NCI-H345 (cell line): Measurements from ENCODE around the gene ROCK2.
"Not testable (repeated sequence)": the region's sequence is repeated elsewhere in the genome, so short reads cannot be mapped to it uniquely, and the experiment has no call there.

Experiments used
- DNase-seq: peaks from one replicate; lab custom pipeline; 2025; lab: John Stamatoyannopoulos, UW

ROCK2 gene

DNA sequence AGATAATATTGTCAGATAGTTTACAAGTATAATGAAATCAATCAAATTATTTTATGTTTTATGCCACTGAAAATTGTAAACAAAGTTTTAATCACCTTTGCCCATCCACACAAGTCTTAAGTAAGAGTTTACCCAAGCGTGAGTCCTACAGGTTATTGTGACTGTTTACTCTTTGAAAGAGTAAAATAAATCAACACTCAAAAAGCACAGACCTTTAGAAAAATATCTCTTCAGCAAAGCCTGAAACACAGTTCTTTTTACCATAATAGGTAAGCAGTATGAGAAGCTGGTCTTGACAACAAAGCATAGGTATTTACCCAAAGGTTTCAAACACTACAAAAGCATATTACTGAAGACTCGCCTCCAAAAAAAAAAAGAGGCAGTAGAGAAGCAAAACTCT is 3.7 kb downstream of the ROCK2 start:
- no peak for DNase-seq

DNA sequence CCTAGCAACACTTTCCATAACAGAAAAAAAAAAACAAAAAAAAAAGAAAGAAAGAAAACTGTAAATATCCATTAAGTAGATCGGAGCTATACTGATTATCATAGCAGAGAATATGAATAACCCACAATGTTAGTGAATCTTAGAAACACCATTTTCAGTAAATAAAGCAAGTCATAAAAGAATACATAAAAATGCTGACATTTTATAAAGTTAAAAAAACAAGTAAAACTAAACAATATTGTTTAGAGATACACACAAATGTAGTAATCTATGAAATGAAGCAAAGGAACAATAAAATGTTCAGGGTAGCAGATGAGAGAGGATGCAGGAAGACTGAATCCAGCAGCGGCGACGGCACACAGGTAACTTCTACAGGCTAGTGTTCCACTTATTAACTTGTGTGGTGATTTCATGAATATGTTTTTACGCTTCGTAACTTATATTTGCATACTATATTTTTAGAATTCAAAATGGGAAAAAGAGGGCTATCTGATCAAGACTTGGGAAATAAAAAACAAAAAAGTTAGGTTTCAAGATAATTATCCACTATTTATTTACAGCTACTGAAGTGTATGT is 4.8 kb downstream of the ROCK2 start:
- no peak for DNase-seq

DNA sequence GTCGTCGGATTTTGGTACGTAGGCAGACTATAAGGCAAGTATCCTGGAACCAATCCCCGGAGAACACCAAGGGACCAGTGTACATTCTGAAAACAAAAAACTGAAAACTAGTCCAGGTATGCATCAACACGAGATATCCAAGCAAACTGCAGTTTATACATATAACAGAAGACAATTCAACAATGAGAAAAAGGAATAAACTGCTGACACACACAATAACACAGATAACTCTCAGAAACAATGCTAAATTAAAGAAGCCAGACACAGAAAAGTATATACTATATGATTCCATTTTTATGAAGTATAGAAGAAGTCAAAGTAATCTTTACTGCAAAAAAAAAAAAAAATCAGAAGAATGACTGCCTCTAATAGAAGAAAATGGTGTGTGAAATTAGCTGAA is 5.9 kb downstream of the ROCK2 start:
- DNase-seq, result no peak

DNA sequence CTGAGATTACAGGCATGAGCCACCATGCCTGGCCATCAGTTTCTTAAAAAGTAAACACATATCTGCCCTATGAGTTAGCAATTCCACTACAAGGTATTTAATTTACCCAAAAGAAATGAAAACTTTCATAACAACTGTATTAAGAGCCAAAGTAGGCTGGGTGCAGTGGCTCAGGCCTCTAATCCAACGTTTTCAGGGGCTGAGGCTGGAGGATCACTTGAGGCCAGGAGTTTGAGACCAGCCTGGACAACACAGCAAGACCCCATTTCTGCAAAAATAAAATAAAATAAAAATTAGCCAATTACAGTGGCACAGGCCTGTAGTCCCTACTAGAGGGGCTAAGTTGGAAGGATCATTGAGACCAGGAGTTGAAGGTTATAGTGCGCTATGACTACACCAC is 6.5 kb downstream of the ROCK2 start:
- DNase-seq, result no peak

DNA sequence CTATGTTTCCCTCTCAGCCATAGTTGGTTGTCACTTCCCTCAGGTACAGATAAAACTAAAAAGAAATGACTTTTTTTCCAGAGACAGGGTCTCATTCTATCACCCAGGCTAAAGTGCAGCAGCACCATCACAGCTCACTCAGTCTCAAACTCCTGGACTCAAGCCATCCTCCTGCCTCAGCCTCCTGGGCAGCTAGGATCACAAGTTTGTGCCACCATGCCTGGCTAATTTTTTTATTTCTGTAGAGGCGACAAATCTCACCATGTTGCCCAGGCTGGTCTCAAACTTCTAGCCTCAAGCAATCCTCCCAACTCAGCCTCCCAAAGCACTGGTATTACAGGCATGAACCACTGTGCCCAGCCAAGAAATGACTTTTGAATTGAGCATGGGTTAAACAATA is 8.2 kb downstream of the ROCK2 start:
- no peak for DNase-seq

DNA sequence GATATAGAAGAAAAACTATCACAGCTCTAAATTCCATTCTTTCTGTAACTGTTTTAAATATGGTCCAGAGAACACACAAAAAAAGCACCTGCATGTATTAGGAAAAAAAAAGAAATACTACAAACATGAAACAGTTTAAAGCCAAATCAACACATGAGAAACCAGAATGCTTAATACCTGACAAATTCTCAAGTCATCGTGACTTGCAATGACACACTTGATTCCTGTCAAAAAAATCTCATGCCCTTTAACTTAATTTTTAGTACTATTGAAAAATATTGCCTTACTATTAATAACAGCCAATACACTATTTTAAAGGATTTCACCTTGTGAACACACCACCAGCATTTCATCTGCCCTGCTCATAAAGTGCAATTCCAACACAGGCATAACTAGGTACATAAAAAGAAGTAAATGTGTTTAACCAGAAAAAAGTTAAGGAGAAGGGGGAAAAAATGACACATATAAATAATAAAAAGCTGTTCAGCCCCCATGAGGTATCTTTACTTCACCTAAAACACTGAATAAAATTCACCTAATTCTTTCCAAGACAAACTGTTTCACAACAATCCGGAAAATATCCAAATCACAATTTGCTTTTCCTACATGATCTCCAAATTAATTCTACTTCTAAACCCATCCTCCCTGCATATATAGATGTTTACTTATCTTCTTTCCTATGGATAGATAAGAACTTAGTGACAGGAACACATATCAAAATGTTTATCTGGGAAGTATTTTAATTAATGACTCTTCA is 10.8 kb downstream of the ROCK2 start:
- no peak for DNase-seq

DNA sequence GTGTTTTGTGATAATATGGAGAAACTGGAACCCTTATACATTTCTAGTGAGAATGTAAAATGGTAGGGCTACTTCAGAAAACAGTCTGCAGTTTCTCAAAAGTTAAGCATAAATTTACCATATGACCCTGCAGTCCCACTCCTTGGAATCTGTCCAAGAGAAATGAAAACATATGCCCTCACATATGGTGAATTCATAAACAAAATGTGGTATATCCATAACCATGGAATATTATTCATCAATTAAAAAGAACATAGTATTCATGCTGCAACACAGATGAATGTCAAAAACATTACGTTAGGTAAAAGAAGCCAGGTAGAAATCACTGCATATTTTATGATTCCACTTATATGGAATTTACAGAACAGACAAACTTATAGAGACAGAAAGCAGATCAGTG is 11.8 kb downstream of the ROCK2 start:
- no peak for DNase-seq

DNA sequence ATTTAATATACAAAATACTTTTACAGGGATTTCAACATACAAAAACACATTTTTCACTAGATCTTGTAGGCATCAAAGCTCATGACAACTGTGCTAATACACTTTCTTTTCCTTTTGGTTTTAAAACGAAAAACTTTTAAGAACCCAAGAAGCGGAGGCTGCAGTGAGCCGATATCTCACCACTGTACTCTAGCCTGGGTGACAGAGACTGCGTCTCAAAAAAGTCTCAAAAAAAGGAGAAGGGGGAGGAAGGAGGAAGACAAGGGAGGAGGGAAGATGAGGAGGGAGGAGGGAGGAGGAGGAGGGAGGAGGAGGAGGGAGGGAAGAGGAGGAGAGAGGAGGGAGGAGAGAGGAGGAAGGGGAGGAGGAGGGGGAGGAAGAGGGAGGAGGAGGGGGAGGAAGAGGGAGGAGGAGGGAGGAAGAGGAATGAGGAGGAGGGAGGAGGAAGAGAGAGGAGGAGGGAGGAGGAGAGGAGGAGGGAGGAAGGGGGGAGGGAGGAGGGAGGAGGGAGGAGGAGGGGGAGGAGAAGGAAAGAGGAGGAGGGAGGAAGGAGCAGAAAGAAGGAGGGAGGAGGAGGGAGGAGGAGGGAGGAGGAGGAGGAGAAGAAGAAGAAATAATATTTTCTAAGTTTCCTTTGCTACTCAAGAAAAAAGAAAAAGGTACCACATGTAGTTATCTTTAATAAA is 13.8 kb downstream of the ROCK2 start:
- no peak for DNase-seq

DNA sequence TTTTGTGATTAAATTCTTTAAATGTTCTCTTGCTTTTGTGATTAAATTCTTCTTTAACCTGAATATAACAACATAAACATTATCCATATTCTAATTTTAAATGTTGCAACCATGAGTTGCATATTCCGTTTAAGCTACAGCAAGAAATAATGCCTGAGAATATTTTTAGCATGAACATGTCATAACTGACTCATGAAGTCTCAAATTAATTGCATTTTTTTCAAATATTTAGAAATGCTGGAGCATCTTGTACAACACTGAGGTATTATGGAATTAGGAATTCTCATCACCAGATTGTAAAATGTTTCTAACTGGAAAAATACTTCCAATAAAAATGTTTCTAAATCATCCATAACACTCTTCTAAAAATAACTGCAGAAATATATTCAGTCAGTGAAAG is 14.7 kb downstream of the ROCK2 start:
- DNase-seq, result no peak

DNA sequence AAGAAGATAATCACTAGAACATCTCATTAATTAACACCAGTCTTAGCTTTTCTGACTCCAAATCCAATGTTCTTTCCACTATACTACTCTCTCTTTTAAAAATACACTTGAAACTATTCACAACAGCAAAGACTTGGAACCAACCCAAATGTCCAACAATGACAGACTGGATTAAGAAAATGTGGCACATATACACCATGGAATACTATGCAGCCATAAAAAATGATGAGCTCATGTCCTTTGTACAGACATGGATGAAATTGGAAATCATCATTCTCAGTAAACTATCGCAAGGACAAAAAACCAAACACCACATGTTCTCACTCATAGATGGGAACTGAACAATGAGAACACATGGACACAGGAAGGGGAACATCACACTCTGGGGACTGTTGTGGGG is 15.9 kb downstream of the ROCK2 start:
- not testable (repeated sequence) for DNase-seq

DNA sequence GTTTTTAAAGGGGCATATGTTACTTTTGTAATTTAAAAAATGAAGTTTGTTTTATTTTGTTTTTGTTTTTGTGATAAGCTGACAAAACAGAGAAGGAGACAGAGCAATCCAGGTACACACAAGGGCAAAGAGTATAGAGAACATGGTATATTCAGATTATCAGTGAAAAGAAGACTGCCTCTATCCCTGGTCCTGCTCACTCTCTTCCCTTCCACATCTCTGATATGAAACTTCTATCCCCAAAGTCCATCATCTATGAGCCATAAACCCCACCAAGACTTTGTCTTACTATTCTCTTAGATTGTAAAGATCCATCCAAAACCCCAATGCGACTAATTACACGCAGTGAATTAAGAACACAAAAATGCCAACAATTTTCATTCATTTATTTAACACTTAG is 16.6 kb downstream of the ROCK2 start:
- no peak for DNase-seq

DNA sequence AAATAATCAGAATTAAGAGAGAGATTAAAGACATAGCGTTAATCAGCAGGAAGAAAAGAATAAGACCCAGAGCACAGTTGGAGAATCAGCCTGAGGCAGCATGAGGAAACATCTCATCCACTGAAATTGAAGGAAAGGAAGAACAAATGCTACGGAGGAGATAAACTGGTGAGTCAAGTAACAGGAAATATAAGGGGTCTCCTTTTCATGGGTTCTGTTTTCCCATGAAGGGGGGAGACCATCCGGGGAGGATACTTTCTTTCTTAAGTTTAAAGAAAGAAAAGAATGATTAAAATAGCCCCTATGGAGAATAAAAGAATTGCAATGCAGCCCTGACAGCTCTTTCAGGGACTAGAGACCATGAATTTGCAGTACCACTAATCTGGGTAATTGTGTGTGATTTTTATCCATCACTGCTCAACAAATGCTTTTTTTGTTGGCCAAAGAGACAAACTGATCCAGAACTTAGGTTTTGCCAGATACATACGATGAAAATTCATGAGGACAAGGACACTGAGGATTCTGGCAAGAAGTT is 17.7 kb downstream of the ROCK2 start:
- DNase-seq, result no peak

DNA sequence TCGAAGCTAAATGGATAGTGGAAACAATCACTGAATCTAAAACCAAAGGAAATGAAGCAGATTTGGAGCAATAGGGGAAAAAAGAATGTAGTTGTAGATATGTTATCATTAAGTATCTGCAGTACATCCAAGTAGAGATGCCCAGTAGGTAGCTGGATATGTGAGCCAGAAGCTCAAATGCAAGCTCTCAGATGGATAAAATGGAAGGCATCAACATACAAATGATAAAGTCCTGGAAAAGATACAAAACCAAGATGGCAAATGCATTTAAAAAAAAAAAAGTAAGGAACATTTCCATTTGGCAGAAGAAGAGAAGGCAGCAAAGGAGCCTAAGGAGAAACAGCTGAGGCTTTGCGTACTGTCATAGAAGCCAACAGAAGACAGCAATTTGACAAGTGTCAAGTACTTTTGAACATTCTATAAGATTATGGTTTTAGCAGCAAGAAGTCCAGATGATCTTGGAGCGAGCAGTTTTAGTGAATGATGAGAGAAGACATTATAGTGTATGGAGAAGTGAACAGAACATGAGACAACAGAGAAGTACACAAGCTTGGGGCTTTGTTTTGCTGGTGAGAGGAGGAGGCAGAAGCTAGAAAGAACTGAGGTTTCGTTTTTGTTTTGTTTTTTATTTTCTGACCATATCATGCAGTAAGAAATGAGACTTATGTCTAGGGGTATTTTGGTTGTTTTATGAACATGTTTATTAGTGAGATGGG is 18.3 kb downstream of the ROCK2 start:
- no peak for DNase-seq

DNA sequence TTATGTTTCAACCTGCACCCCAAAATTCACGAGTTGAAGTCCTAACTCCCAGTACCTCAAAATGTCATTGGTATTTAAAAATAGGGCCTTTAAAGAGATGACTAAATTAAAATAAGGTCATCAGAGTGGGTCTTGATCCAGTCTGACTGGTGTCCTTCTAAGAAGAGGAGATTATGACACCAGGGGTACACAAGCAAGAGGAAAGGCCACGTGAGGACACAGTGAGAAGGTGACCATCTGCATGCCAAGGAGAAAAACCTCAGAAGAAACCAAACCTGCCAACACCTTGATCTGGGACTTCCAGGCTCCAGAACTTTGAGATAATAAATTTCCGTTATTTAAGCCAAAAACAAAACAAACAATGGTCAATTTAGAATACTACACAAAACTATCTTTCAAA is 22.6 kb downstream of the ROCK2 start:
- no peak for DNase-seq

DNA sequence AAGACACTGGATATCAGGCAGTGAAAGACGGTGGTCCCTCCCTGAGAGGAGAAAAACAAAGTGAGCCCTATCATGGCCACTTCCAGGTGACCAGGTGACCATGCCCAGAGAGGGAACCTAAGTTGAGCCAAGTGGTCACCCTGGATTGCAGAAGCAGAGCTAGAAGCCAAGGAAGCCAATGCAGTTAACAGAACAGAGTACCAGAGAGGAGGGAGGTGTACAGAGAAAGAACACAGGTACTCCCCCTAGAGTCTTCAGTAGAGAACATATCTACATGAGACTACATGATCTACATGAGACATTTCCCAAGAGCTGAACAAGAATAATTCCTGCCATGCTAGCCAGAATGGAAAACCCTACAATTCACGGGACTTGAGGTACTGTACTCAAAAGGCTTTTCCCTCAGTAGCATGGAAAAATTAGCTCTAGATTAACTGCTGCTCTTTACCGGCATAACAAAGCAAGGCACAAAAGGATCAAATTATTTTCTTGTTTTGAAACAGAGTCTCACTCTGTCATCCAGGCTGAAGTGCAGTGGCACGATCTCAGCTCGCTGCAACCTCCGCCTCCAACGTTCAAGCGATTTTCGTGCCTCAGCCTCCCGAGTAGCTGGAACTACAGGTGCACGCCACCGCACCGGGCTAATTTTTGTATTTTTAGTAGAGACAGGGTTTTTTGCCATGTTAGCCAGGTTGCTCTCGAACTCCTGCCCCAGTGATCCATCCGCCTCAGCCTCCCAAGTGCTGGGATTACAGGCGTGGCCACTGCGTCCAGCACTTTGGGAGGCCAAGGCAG is 23.5 kb downstream of the ROCK2 start:
- no peak for DNase-seq

DNA sequence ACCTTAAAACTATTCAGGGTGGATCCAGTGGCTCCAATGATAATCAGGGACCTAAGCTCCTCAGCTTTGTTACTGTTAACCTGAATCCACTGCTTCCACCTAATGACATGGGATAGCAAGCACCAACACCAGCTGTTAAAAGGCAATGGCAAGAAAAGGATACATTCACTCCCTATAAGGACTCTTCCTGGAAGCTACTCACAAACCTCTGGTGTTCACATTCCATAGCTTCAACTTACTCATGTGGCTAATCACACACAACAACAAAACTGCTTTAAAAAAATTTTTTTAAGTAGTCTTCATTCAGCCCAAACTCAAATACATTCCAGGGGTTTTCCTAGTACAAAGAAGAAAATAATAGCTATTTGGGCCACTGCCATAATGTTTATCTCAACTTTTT is 24.5 kb downstream of the ROCK2 start:
- DNase-seq, result no peak

DNA sequence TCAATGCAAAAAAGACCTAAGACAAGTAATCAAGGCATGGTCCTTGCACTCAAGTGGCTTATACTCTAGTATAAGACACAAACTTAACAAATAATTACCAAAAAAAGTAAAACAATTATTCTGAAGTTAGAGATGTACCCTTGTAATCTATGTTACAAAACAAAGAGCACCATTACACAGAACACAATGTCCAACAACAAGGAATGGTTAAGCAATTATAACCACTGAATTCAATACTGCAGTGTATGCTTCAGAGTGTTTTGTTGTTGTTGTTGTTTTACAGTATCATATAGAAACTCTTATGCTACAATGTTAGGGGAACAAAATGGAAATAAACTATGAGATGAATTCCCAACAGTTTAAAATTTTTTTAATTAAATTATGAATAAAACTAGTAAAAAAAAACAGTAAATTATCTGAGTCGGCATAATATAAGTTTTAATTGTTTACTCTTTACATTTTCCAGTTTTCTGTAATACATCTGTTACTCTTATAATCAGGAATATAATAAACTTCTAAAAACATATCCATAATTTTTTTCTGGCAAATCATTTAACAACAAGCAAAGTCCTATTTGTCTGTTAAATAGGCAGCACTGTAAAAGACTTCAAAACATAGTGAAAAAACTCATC is 29.2 kb downstream of the ROCK2 start:
- no peak for DNase-seq

DNA sequence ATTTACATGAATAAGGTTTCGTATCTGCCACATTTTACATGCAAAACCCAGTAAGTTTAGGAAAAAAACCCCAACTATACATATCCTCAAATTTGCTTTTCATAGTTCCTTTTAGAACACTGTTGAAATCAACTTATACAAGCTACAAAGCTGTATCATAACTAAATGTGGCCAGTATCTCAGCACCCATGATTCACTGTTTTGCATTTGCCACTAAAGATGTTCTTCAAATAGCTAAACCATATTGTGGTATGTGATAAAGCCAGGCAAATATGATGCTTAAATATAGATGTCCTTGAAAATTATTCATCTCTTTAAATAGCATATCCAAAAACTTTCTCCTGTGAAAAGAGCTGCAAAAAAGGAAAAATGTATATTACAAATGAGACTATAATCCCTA is 29.9 kb downstream of the ROCK2 start:
- DNase-seq, result no peak

DNA sequence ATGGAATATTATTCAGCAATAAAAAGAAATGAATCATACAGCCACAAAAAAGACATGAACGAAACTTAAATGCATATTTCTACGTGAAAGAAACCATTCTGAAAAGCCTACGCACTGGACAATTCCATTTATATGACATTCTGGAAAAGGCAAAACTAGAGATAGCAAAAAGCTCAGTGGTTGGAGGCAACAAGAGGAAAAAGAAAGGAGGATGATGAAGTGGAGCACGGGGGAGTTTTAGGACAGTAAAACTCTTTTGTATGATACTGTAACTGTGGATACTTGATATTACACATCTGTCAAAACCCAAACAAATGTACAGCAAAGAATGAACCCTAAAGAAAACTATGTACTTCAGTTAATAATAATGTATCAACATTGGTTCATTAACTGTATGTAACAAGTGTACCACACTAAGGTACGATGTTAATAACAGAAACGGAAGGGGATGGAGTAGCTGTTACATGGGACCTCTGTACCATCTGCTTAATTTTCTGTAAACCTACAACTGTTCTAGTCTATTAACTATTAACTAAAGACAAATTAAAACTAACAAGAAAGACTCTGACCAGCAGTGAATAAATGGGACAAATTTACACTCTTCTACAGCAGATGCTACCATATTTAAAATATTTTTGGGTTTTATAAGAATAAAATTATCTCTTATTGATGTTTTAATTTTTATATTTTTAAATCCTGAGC is 31.5 kb downstream of the ROCK2 start:
- no peak for DNase-seq

DNA sequence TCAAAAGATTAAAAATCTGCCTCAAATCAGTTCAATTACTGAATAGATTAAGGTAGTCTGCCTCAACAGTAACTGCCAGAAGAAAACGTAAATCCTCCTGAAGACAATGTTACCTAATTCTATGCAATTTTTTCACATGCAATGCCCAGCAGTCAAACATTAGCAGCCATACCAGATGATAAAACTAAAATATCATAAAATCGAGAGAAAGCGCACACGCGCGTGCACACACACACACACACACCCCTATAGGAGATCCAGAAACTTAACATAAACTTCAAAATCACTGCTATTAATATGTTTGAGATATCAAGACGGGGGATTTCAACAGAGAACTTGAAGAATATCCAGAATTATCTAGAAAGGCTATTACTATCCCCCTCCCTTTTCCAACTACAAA is 32.9 kb downstream of the ROCK2 start:
- DNase-seq, result no peak

DNA sequence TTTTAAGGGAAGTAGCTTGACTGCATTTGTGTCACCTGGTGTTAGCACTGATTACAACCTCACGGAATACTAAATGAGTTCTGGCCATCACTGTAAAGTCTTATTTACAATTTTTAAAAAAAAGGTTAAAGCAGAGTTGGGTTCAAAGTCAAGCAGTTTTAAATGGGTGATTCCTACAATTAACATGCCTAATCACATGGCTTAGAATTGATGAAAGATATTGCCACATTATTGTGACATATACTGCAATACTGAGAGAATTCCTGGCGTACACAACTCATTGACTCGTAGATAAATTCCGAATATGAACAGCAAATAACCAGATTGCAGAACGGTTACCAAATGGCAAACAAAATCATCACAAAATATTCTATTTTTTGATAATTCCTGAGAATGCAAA is 34.2 kb downstream of the ROCK2 start:
- DNase-seq, result no peak
